IMR-90 (cell line): ENCODE data around the gene BTNL8. TPM values are rescaled to one million over a fixed set of nuclear protein-coding genes. Genes with fewer than 3 reads are reported as not detected.

Source experiments
- ATAC-seq: fragments of 200-7000 bp; cut with Tn5 transposase; 2 replicates; pipeline ENCODE4 v1.9.1; 2020; ENCODE audit warnings: low read depth, mild to moderate bottlenecking, moderate library complexity
- BruUV-seq: library from RNA; stranded (reverse); fragments of 400-500 nt; replicated peaks from 2 replicates; lab custom pipeline; 2021; lab: Mats Ljungman, UMichigan
- CTCF ChIA-PET: fragments of 300-600 bp; formaldehyde crosslinking; extraction: SDS; loops from one replicate; lab custom pipeline; 2021; ENCODE audit warnings: antibody characterized with exemption; lab: Yijun Ruan, JAX
- POLR2A ChIA-PET: fragments of 300-600 bp; sonication (Branson Sonifier 250); formaldehyde crosslinking; loops from one replicate; lab custom pipeline; 2022; ENCODE audit warnings: antibody characterized with exemption; ENCODE audit not compliant: unreplicated experiment; lab: Charles Lee
- DNase-seq: peaks from one replicate; pipeline ENCODE4 v3.0.0; 2013
- H2AFZ ChIP-seq: replicated peaks from 2 replicates; pipeline ENCODE3; 2013; ENCODE audit warnings: low read length, mild to moderate bottlenecking; ENCODE audit not compliant: poor library complexity
- H2AK5ac ChIP-seq: 2 replicates; pipeline ENCODE4 v1.6.1; 2013; ENCODE audit warnings: low read depth, low read length, inconsistent platforms
- H2AK9ac ChIP-seq: replicated peaks from 2 replicates; pipeline ENCODE3; 2013; ENCODE audit warnings: mild to moderate bottlenecking, low read depth, low read length, moderate library complexity; ENCODE audit not compliant: poor library complexity
- H2BK120ac ChIP-seq: 2 replicates; pipeline ENCODE4 v1.6.1; 2013; ENCODE audit warnings: low read depth, low read length, inconsistent platforms
- H2BK15ac ChIP-seq: 3 replicates; pipeline ENCODE4 v1.6.1; 2013; ENCODE audit warnings: low read depth, low read length, inconsistent platforms
- H2BK20ac ChIP-seq: 2 replicates; pipeline ENCODE4 v1.6.1; 2013; ENCODE audit warnings: low read depth, mild to moderate bottlenecking, inconsistent platforms, low read length, moderate library complexity
- H2BK5ac ChIP-seq: 2 replicates; pipeline ENCODE4 v1.6.1; 2013; ENCODE audit warnings: mild to moderate bottlenecking, low read depth, low read length, inconsistent platforms; ENCODE audit not compliant: poor library complexity, severe bottlenecking
- H3K14ac ChIP-seq: replicated peaks from 2 replicates; pipeline ENCODE4 v1.6.1; 2013; ENCODE audit warnings: low read depth, low read length, inconsistent platforms
- H3K18ac ChIP-seq: 2 replicates; pipeline ENCODE4 v1.6.1; 2013; ENCODE audit warnings: low read depth, low read length, control low read depth
- H3K23ac ChIP-seq: 2 replicates; pipeline ENCODE4 v1.6.1; 2013; ENCODE audit warnings: low read depth, low read length, inconsistent platforms
- H3K27ac ChIP-seq: 2 replicates; pipeline ENCODE4 v1.5.1; 2013; ENCODE audit warnings: mild to moderate bottlenecking, control low read depth, low read length; ENCODE audit not compliant: insufficient read depth
- H3K27me3 ChIP-seq: 2 replicates; pipeline ENCODE4 v1.6.1; 2013; ENCODE audit warnings: low read length; ENCODE audit not compliant: control insufficient read depth, insufficient read depth
- H3K36me3 ChIP-seq: 2 replicates; pipeline ENCODE4 v1.6.1; 2013; ENCODE audit warnings: low read length, mixed read lengths; ENCODE audit not compliant: control insufficient read depth, insufficient read depth
- H3K4ac ChIP-seq: 2 replicates; pipeline ENCODE4 v1.6.1; 2013; ENCODE audit warnings: low read depth, low read length, inconsistent platforms
- H3K4me1 ChIP-seq: 2 replicates; pipeline ENCODE4 v1.6.1; 2013; ENCODE audit warnings: low read length, mixed read lengths; ENCODE audit not compliant: control insufficient read depth, insufficient read depth
- H3K4me2 ChIP-seq: 2 replicates; pipeline ENCODE4 v1.6.1; 2013; ENCODE audit warnings: low read depth, mild to moderate bottlenecking, control low read depth, low read length, moderate library complexity
- H3K4me3 ChIP-seq: 2 replicates; pipeline ENCODE4 v1.5.1; 2013; ENCODE audit warnings: low read depth, mild to moderate bottlenecking, control low read depth, low read length, moderate library complexity; ENCODE audit not compliant: insufficient read depth
- H3K56ac ChIP-seq: 2 replicates; pipeline ENCODE4 v1.6.1; 2013; ENCODE audit warnings: low read length, inconsistent platforms; ENCODE audit not compliant: insufficient read depth; ENCODE audit errors: extremely low read depth
- H3K79me1 ChIP-seq, 2 experiments: 2 replicates each; pipeline ENCODE4 v1.6.1; 2013; ENCODE audit warnings: low read length in 2 of 2, inconsistent platforms in 1 of 2, low read depth in 1 of 2
- H3K9ac ChIP-seq: 2 replicates; pipeline ENCODE4 v1.6.1; 2013; ENCODE audit warnings: low read depth, low read length, control low read depth
- H3K9me1 ChIP-seq: 2 replicates; pipeline ENCODE4 v1.6.1; 2013; ENCODE audit warnings: low read length, inconsistent platforms; ENCODE audit not compliant: insufficient read depth
- H3K9me3 ChIP-seq: 2 replicates; pipeline ENCODE4 v1.6.1; 2013; ENCODE audit warnings: low read length; ENCODE audit not compliant: control insufficient read depth, insufficient read depth
- H4K20me1 ChIP-seq: 2 replicates; pipeline ENCODE4 v1.6.1; 2013; ENCODE audit warnings: low read length, inconsistent platforms; ENCODE audit not compliant: insufficient read depth
- H4K5ac ChIP-seq: 2 replicates; pipeline ENCODE4 v1.6.1; 2013; ENCODE audit warnings: mild to moderate bottlenecking, low read depth, low read length, control low read depth
- H4K8ac ChIP-seq, 2 experiments: 2 replicates each; pipeline ENCODE4 v1.6.1; 2013; ENCODE audit warnings: low read depth in 2 of 2, low read length in 2 of 2, control low read depth in 1 of 2, inconsistent platforms in 1 of 2
- H4K91ac ChIP-seq: 2 replicates; pipeline ENCODE4 v1.6.1; 2013; ENCODE audit warnings: low read depth, low read length, inconsistent platforms; ENCODE audit not compliant: insufficient read depth
- BHLHE40 ChIP-seq: fragments of 150-350 bp; IDR thresholded peaks from 2 replicates; pipeline ENCODE4 v1.6.1; 2016; ENCODE audit warnings: mild to moderate bottlenecking, low read depth, low read length
- CEBPB ChIP-seq: IDR thresholded peaks from 2 replicates; pipeline ENCODE4 v1.6.1; 2012; ENCODE audit warnings: low read depth, low read length, improper control_type of control experiment
- CHD1 ChIP-seq: IDR thresholded peaks from 2 replicates; pipeline ENCODE4 v1.6.1; 2012; ENCODE audit warnings: low read depth, low read length, improper control_type of control experiment
- FOS ChIP-seq: fragments of 150-350 bp; IDR thresholded peaks from 2 replicates; pipeline ENCODE4 v1.6.1; 2016; ENCODE audit warnings: low read depth, low read length
- MAFK ChIP-seq: IDR thresholded peaks from 2 replicates; pipeline ENCODE4 v1.6.1; 2012; ENCODE audit warnings: low read depth, low read length, improper control_type of control experiment
- MAZ ChIP-seq: IDR thresholded peaks from 2 replicates; pipeline ENCODE4 v1.6.1; 2012; ENCODE audit warnings: low read depth, mild to moderate bottlenecking, low read length, improper control_type of control experiment, moderate library complexity, borderline replicate concordance
- MXI1 ChIP-seq: IDR thresholded peaks from 2 replicates; pipeline ENCODE4 v1.6.1; 2012; ENCODE audit warnings: low read depth, mild to moderate bottlenecking, low read length, moderate library complexity, borderline replicate concordance
- NFE2L2 ChIP-seq: fragments of 150-350 bp; IDR thresholded peaks from 2 replicates; pipeline ENCODE4 v1.6.1; 2016; ENCODE audit warnings: low read depth, mild to moderate bottlenecking, low read length
- POLR2A ChIP-seq: IDR thresholded peaks from 2 replicates; pipeline ENCODE4 v1.6.1; 2012; ENCODE audit warnings: mild to moderate bottlenecking, low read depth, low read length
- RAD21 ChIP-seq: IDR thresholded peaks from 2 replicates; pipeline ENCODE4 v1.6.1; 2012; ENCODE audit warnings: low read length, improper control_type of control experiment
- RCOR1 ChIP-seq: IDR thresholded peaks from 2 replicates; pipeline ENCODE4 v1.6.1; 2012; ENCODE audit warnings: mild to moderate bottlenecking, low read length, improper control_type of control experiment; ENCODE audit not compliant: insufficient replicate concordance
- RFX5 ChIP-seq: IDR thresholded peaks from 2 replicates; pipeline ENCODE4 v1.8.0; 2012; ENCODE audit warnings: low read depth, mild to moderate bottlenecking, low read length, moderate library complexity
- SMC3 ChIP-seq: fragments of 150-350 bp; IDR thresholded peaks from 2 replicates; pipeline ENCODE4 v1.6.1; 2016; ENCODE audit warnings: low read depth, mild to moderate bottlenecking, antibody characterized with exemption, low read length, moderate library complexity
- WGBS, 2 experiments: methylation state at CpG; one replicate each; pipeline versions ENCODE4 v1.1.5 to v1.1.7; 2013; ENCODE audit warnings: missing lambda C conversion rate in 2 of 2; ENCODE audit not compliant: insufficient read length in 1 of 2; ENCODE audit errors: extremely low coverage in 2 of 2; 5-methylcytosine and 5-hydroxymethylcytosine counted together
- dilution Hi-C: fragments of 300-500 bp; cut with HindIII; formaldehyde crosslinking; loops from one replicate; pipeline ENCODE4 v1.14.3; 2018; ENCODE audit warnings: low sequenced_read_pairs; ENCODE audit not compliant: unreplicated experiment
- in situ Hi-C: fragments of 300-500 bp; cut with MboI; formaldehyde crosslinking; loops from 3 replicates; pipeline ENCODE4 v1.14.3; 2019; ENCODE audit warnings: low sequenced_read_pairs, inconsistent platforms, mixed read lengths
- intact Hi-C: fragments of 100-400 bp; cut with micrococcal nuclease; formaldehyde crosslinking; loops from 2 replicates; pipeline ENCODE4 v1.10.0; 2022
- polyA plus RNA-seq, 3 experiments: library from polyadenylated mRNA; depleted of rRNA; stranded (reverse); fragments of >200 nt; gene quantifications; 2 replicates each; pipeline ENCODE4 v1.2.3, GENCODE V29; 2012; ENCODE audit warnings: low replicate concordance in 1 of 3
- total RNA-seq: library from RNA; depleted of rRNA; stranded (reverse); fragments of >200 nt; gene quantifications from 2 replicates; pipeline ENCODE4 v1.2.3, GENCODE V29; 2012
- TF ChIP-seq, protein P1 (sequence below): conservative IDR thresholded peaks from 2 replicates; pipeline ENCODE4 v1.5.1; 2012; ENCODE audit warnings: mild to moderate bottlenecking, low read depth, low read length, improper control_type of control experiment
- TF ChIP-seq, protein P2 (sequence below): fragments of 150-350 bp; IDR thresholded peaks from 2 replicates; pipeline ENCODE4 v1.6.1; 2016; ENCODE audit warnings: low read depth, mild to moderate bottlenecking, low read length, moderate library complexity, borderline replicate concordance
- TF ChIP-seq, protein P3 (sequence below): fragments of 150-350 bp; IDR thresholded peaks from 2 replicates; pipeline ENCODE4 v1.6.1; 2017; ENCODE audit warnings: mild to moderate bottlenecking, antibody characterized with exemption, low read length, low read depth

Gene BTNL8
- total and polyA plus RNA-seq, 2 of the 4 experiments (the other 2 are of a cell fraction), result not detected

DNA sequence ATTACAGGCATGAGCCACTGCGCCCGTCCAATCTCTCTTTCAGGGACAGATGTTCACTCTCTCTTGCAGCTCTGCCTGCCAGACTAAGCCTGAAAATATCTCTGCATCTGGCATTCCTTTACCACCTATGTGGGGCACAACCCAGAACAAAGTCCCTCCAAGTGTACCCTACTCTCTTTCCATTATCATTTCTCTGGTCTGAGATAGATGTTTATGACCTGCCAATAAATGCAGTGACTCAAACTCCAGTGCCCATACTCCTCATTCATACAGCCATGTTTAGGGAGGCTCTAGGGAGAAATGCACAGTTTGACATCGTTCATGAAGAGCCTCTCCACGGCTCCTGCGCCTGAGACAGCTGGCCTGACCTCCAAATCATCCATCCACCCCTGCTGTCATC is 89.6 kb downstream of the BTNL8 start, which contains the start of gene BTNL3:
TSS of gene BTNL3 (plus strand) at position 255 of the 400 bp plus-strand sequence. CDS start 183 bp downstream, outside the sequence.
- Histone ChIP-seq H3K4me3 (no peak within 1 kb of the TSS), H2AK9ac (no peak within 1 kb of the TSS), H2BK120ac (no peak within 1 kb of the TSS), H3K9me3 (peaks cover 4% of the 10 kb centered on the region), H3K23ac (no peak within 1 kb of the TSS), H4K5ac (no peak within 1 kb of the TSS), H2AK5ac (no peak within 1 kb of the TSS), H3K79me1 (no peaks in the 10 kb centered on the region), H3K14ac (no peak within 1 kb of the TSS), H2AFZ (no peak within 1 kb of the TSS), H4K91ac (no peak within 1 kb of the TSS), H3K4me1 (no peaks in the 10 kb centered on the region), H2BK5ac (no peak within 1 kb of the TSS), H3K4me2 (no peak within 1 kb of the TSS), H3K9me1 (no peaks in the 10 kb centered on the region), H3K4ac (no peak within 1 kb of the TSS), H2BK15ac (no peak within 1 kb of the TSS), H3K36me3 (no peaks in the 10 kb centered on the region), H3K18ac (no peak within 1 kb of the TSS), H3K27me3 (no peaks in the 10 kb centered on the region), H3K27ac (no peak within 1 kb of the TSS), H3K56ac (no peak within 1 kb of the TSS), H3K9ac (no peak within 1 kb of the TSS), H4K8ac (no peak within 1 kb of the TSS), H4K20me1 (no peaks in the 10 kb centered on the region), H2BK20ac (no peak within 1 kb of the TSS)
- no peak for TF ChIP-seq RCOR1
- no peak for TF ChIP-seq MAFK
- TF ChIP-seq CEBPB, result no peak
- no peak for TF ChIP-seq POLR2A
- no peak for TF ChIP-seq SMC3
- TF ChIP-seq, protein P1, sequence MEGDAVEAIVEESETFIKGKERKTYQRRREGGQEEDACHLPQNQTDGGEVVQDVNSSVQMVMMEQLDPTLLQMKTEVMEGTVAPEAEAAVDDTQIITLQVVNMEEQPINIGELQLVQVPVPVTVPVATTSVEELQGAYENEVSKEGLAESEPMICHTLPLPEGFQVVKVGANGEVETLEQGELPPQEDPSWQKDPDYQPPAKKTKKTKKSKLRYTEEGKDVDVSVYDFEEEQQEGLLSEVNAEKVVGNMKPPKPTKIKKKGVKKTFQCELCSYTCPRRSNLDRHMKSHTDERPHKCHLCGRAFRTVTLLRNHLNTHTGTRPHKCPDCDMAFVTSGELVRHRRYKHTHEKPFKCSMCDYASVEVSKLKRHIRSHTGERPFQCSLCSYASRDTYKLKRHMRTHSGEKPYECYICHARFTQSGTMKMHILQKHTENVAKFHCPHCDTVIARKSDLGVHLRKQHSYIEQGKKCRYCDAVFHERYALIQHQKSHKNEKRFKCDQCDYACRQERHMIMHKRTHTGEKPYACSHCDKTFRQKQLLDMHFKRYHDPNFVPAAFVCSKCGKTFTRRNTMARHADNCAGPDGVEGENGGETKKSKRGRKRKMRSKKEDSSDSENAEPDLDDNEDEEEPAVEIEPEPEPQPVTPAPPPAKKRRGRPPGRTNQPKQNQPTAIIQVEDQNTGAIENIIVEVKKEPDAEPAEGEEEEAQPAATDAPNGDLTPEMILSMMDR, result no peak
- no peak for TF ChIP-seq FOS
- TF ChIP-seq NFE2L2, result no peak
- no peak for TF ChIP-seq CHD1
- no peak for TF ChIP-seq MXI1
- TF ChIP-seq BHLHE40, result no peak
- TF ChIP-seq MAZ, result no peak
- TF ChIP-seq RAD21, result no peak
- TF ChIP-seq, protein P2, sequence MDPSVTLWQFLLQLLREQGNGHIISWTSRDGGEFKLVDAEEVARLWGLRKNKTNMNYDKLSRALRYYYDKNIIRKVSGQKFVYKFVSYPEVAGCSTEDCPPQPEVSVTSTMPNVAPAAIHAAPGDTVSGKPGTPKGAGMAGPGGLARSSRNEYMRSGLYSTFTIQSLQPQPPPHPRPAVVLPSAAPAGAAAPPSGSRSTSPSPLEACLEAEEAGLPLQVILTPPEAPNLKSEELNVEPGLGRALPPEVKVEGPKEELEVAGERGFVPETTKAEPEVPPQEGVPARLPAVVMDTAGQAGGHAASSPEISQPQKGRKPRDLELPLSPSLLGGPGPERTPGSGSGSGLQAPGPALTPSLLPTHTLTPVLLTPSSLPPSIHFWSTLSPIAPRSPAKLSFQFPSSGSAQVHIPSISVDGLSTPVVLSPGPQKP, result no peak
- TF ChIP-seq RFX5, result no peak
- TF ChIP-seq, protein P3, sequence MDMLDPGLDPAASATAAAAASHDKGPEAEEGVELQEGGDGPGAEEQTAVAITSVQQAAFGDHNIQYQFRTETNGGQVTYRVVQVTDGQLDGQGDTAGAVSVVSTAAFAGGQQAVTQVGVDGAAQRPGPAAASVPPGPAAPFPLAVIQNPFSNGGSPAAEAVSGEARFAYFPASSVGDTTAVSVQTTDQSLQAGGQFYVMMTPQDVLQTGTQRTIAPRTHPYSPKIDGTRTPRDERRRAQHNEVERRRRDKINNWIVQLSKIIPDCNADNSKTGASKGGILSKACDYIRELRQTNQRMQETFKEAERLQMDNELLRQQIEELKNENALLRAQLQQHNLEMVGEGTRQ, result no peak
- CTCF ChIA-PET, result no interaction called here
- intact Hi-C loops, result no loop called here
- DNase-seq (no peak), ATAC-seq (no peak)
- no TSS peak for BruUV-seq
- dilution Hi-C loops, result no loop called here
- WGBS, 2 experiments, result no CpG with 5 or more reads among the region's 5 CpGs
- POLR2A ChIA-PET, result no interaction called here
- in situ Hi-C loops, result no loop called here
